OCI-LY3 (cell line): Measurements from ENCODE around the gene KCNQ1.

Experiments
- H2AFZ ChIP-seq: fragments of 200-600, 300-600 bp; shearing (Covaris generic); 2 replicates; pipeline ENCODE4 v1.6.0; 2014; ENCODE audit warnings: antibody characterized with exemption, low read depth, low read length
- H3K27ac ChIP-seq: fragments of 200-600, 300-600 bp; sonication (generic); 2 replicates; pipeline ENCODE4 v1.5.1; 2014; ENCODE audit warnings: mild to moderate bottlenecking, low read length, moderate library complexity, mixed read lengths
- H3K27me3 ChIP-seq: fragments of 200-600, 300-600 bp; sonication (generic); 2 replicates; pipeline ENCODE4 v1.6.1; 2014; ENCODE audit warnings: low read depth, low read length, mixed read lengths
- H3K36me3 ChIP-seq: fragments of 200-600, 300-600 bp; sonication (generic); replicated peaks from 2 replicates; pipeline ENCODE3; 2014; ENCODE audit warnings: low read depth, low read length, mixed read lengths
- H3K4me1 ChIP-seq: fragments of 300-600, 200-600 bp; sonication (generic); 2 replicates; pipeline ENCODE4 v1.6.1; 2014; ENCODE audit warnings: low read length, mixed read lengths
- H3K4me2 ChIP-seq: fragments of 200-600, 300-600 bp; sonication (generic); 2 replicates; pipeline ENCODE4 v1.6.1; 2014; ENCODE audit warnings: low read length, mixed read lengths
- H3K4me3 ChIP-seq: fragments of 300-600, 200-600 bp; sonication (generic); 2 replicates; pipeline ENCODE4 v1.5.1; 2014; ENCODE audit warnings: antibody characterized with exemption, mild to moderate bottlenecking, low read length, moderate library complexity
- H3K79me2 ChIP-seq: fragments of 300-600, 200-600 bp; shearing (Covaris generic); 2 replicates; pipeline ENCODE4 v1.6.1; 2014; ENCODE audit warnings: mild to moderate bottlenecking, low read length, mixed read lengths
- H3K9ac ChIP-seq: fragments of 300-600, 200-600 bp; shearing (Covaris generic); 2 replicates; pipeline ENCODE4 v1.6.0; 2014; ENCODE audit warnings: mild to moderate bottlenecking, low read length, moderate library complexity
- H3K9me3 ChIP-seq: fragments of 200-600, 300-600 bp; shearing (Covaris generic); 2 replicates; pipeline ENCODE4 v1.6.1; 2014; ENCODE audit warnings: low read length, mixed read lengths; ENCODE audit not compliant: insufficient read depth
- H4K20me1 ChIP-seq: fragments of 200-600, 300-600 bp; sonication (generic); 2 replicates; pipeline ENCODE4 v1.6.1; 2016; ENCODE audit warnings: low read length, mixed read lengths; ENCODE audit not compliant: insufficient read depth
- EZH2phosphoT487 ChIP-seq: fragments of 200-600 bp; shearing (Covaris generic); IDR thresholded peaks from 2 replicates; pipeline ENCODE4 v1.6.1; 2018; ENCODE audit warnings: antibody characterized with exemption, mixed run types, low read depth
- TF ChIP-seq, protein P1 (sequence below): fragments of 200-600, 300-600 bp; sonication (generic); IDR thresholded peaks from 2 replicates; pipeline ENCODE4 v1.5.1; 2014; ENCODE audit warnings: antibody characterized with exemption, low read length, low read depth

The KCNQ1 gene

DNA sequence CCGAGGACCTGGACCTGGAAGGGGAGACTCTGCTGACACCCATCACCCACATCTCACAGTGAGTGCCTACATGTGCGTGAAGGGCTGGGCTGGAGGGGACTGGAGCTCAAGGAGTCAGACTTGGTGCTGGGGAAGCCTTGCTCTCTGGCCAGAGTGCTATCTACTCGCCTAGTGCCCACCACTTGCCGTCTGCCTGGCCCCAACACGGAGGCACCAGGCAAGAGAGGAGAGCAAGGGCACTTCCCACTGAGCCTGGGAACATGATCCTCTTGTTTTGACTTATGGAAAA, 217.2 kb downstream of the KCNQ1 start:
- Histone ChIP-seq H3K4me3 (no peak overlapping the region), H3K79me2 (no peaks in the 10 kb centered on the region), H4K20me1 (no peaks in the 10 kb centered on the region), H2AFZ (no peak overlapping the region), H3K4me1 (no peaks in the 10 kb centered on the region), H3K9me3 (peaks cover 11% of the 10 kb centered on the region; the same call in 1 of the 2 replicates), H3K4me2 (no peak overlapping the region), H3K27me3 (no peaks in the 10 kb centered on the region), H3K9ac (no peak overlapping the region), H3K27ac (no peak overlapping the region), H3K36me3 (peaks cover 18% of the 10 kb centered on the region)
- TF ChIP-seq EZH2phosphoT487: no peak
- TF ChIP-seq, protein P1, sequence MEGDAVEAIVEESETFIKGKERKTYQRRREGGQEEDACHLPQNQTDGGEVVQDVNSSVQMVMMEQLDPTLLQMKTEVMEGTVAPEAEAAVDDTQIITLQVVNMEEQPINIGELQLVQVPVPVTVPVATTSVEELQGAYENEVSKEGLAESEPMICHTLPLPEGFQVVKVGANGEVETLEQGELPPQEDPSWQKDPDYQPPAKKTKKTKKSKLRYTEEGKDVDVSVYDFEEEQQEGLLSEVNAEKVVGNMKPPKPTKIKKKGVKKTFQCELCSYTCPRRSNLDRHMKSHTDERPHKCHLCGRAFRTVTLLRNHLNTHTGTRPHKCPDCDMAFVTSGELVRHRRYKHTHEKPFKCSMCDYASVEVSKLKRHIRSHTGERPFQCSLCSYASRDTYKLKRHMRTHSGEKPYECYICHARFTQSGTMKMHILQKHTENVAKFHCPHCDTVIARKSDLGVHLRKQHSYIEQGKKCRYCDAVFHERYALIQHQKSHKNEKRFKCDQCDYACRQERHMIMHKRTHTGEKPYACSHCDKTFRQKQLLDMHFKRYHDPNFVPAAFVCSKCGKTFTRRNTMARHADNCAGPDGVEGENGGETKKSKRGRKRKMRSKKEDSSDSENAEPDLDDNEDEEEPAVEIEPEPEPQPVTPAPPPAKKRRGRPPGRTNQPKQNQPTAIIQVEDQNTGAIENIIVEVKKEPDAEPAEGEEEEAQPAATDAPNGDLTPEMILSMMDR: no peak

DNA sequence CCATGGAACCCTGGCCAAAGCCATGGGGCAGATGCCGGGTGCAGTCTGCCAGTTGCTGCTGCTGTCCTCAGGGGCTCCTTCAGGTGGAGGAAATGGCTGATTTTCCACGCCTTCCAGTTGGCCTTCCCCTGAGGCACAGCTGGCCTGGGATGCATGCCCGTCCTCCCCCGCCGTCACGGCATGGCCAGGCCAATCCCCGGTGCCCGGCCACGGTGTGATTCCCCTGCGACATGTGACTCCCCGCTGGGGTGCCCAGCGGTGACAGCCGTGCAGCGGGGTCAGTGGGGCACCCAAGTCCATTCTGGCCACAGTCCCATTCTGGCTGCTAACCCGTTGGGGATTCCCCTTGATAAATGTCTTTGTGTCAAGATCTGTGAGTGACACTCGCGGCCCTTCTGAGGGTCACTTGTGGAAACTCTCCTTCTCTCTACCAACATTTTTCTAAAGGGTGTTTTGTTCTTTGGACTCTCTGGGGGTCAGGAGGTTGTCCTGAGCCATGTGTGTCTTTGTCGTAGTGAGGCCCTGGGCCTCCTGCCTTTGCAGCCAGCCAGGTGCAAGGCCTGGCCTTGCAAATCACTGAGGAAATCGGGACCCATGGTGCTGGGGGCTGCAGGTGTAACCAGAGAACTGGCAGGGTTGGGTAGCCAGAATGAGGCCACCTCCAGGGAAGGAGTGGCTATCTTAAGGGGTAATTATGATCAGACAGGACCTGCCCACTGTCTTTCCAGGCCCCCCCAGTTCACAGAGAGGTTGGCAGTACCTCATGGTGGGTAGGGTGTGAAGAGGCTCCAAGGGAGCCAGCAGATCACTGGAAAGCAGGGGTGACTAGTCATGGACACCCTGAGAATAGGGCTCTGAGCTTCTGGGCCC, 217.9 kb downstream of the KCNQ1 start:
- no peaks in the 10 kb centered on the region for H4K20me1 ChIP-seq
- H3K27me3 ChIP-seq: no peaks in the 10 kb centered on the region
- H2AFZ ChIP-seq: no peak overlapping the region
- peaks cover 11% of the 10 kb centered on the region; the same call in 1 of the 2 replicates for H3K9me3 ChIP-seq
- H3K27ac ChIP-seq: no peak overlapping the region
- H3K9ac ChIP-seq: no peak overlapping the region
- no peaks in the 10 kb centered on the region for H3K4me1 ChIP-seq
- no peak overlapping the region for H3K4me2 ChIP-seq
- H3K36me3 ChIP-seq: peaks cover 18% of the 10 kb centered on the region
- H3K79me2 ChIP-seq: no peaks in the 10 kb centered on the region
- TF ChIP-seq, protein P1: no peak
- H3K4me3 ChIP-seq: no peak overlapping the region

DNA sequence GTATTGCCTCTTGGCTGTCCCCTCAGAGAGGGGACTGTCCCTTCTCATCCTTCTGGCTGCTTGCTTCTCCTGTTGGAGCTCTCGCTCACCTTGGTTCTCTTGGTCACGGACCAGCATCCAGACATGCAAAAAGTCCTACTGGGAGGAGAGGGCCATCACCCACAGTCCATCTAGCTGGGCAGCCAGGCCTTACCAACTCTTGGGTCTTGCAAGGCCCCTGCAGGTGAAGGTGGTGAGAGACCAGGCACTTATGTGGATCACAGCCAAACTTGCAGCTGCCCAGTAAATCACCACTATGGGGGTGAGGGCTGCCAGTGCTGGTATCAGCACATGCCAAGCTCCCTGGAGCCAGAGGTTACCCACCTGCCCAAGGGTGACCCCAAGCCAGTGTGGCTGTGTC, 218.7 kb downstream of the KCNQ1 start:
- Histone ChIP-seq H3K4me3 (no peak overlapping the region), H3K36me3 (peaks cover 18% of the 10 kb centered on the region), H3K4me2 (no peak overlapping the region), H4K20me1 (peaks cover 5% of the 10 kb centered on the region; the same call in 1 of the 2 replicates), H3K9ac (no peak overlapping the region), H2AFZ (no peak overlapping the region), H3K9me3 (peaks cover 11% of the 10 kb centered on the region; the same call in 1 of the 2 replicates), H3K27me3 (no peaks in the 10 kb centered on the region), H3K27ac (no peak overlapping the region), H3K79me2 (no peaks in the 10 kb centered on the region), H3K4me1 (no peaks in the 10 kb centered on the region)
- TF ChIP-seq, protein P1: no peak
- TF ChIP-seq EZH2phosphoT487: no peak

DNA sequence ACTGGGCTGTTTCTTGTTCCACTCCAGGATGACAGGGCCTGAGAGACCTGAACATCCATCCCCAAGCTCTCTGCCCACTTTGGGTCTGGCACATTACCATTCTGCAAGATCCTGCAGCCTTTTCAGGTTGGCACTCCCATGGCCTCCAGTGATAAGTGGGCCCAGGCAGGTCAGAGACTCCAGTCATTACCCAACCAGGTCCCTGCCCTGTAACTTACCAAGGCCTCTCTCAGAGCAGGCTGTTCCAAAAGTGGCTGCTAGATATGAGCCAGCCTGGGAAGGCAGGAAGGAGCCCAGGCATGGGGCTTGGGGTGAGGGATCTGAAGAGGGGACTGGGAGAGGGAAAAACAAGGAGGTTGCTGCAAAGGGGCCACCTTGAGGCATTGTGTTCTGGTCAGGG, 219.1 kb downstream of the KCNQ1 start:
- no peak overlapping the region for H3K9ac ChIP-seq
- peaks cover 11% of the 10 kb centered on the region; the same call in 1 of the 2 replicates for H3K9me3 ChIP-seq
- no peak overlapping the region for H3K27ac ChIP-seq
- H3K36me3 ChIP-seq: peaks cover 18% of the 10 kb centered on the region
- no peaks in the 10 kb centered on the region for H3K4me1 ChIP-seq
- peaks cover 5% of the 10 kb centered on the region; the same call in 1 of the 2 replicates for H4K20me1 ChIP-seq
- no peaks in the 10 kb centered on the region for H3K79me2 ChIP-seq
- H2AFZ ChIP-seq: no peak overlapping the region
- no peak overlapping the region for H3K4me2 ChIP-seq
- TF ChIP-seq EZH2phosphoT487: no peak
- TF ChIP-seq, protein P1: no peak
- no peaks in the 10 kb centered on the region for H3K27me3 ChIP-seq
- no peak overlapping the region for H3K4me3 ChIP-seq
